Measurements from ENCODE around the gene HOATZ. TPM values are rescaled to one million over a fixed set of nuclear protein-coding genes. Genes with fewer than 3 reads are reported as not detected.

Gene HOATZ
- polyA plus RNA-seq (2011; rRNA removed) (0.24 and 0.31 TPM in 2 replicates), polyA minus RNA-seq (2011; rRNA and poly(A)+ RNA removed) (not detected in 2 replicates)

DNA sequence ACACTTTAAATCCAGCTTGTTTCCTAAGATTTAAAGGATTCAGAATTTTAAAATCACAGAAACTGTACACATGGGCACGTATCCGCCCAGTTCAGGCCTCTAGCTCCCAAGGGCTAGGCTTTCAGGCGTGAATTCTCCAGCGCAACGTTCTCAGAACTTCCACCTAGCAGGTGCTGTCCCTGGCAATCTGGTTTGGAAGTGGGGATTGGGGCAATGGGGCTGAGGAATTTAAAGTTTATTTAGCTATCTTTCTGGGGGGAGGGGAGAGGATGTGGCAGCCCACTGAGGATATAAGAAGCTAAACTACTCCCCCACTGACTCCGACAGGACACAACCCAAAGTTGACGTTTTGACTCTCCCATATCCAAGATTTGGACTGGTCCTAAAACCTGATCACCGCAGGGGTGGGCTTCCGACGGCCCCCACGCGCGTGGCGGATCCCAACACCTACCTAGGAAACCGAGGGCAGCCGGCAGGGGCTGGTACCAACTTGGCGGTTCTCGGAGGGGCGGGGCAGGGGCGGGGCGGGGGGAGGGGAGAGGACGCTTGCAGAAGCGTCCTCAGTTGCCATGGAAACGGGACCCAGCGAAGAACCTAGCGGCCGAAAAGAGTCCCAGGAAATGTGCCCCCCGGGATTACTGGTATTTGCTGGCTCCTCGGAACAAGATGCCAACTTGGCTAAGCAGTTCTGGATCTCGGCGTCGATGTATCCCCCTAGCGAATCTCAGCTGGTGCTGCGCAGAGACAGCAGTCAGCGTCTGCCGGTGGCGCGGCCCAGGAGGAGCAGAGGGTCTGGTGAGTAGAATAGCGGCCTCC is at the start of gene HOATZ:
HOATZ (plus strand) TSS at position 563 of the 816 bp plus-strand sequence; CDS start at position 570, 7 bp downstream.
- Histone ChIP-seq H3K27ac (ENCODE audit: low read depth, low read length) (no peak within 1 kb of the TSS), H3K4me3 (ENCODE audit: low read depth, low read length) (peak within 1 kb of the TSS; percentile 47), H3K9me3 (ENCODE audit: control insufficient read depth, insufficient read depth, low read length) (no peaks in the 10 kb centered on the region), H3K27me3 (ENCODE audit: control insufficient read depth, insufficient read depth, low read length) (no peaks in the 10 kb centered on the region)
- ChIA-PET CTCF (interaction anchor here (0.7 to 1.6 kb wide), 2 partner anchors 90 to 232 kb away, joined by 3 to 4 read pairs; no protein-coding TSS in a partner anchor), POLR2A (interaction anchor here (1.0 kb wide), 1 partner anchor 49 kb away, joined by 4 read pairs; no protein-coding TSS in a partner anchor)
- TF ChIP-seq, protein P1, sequence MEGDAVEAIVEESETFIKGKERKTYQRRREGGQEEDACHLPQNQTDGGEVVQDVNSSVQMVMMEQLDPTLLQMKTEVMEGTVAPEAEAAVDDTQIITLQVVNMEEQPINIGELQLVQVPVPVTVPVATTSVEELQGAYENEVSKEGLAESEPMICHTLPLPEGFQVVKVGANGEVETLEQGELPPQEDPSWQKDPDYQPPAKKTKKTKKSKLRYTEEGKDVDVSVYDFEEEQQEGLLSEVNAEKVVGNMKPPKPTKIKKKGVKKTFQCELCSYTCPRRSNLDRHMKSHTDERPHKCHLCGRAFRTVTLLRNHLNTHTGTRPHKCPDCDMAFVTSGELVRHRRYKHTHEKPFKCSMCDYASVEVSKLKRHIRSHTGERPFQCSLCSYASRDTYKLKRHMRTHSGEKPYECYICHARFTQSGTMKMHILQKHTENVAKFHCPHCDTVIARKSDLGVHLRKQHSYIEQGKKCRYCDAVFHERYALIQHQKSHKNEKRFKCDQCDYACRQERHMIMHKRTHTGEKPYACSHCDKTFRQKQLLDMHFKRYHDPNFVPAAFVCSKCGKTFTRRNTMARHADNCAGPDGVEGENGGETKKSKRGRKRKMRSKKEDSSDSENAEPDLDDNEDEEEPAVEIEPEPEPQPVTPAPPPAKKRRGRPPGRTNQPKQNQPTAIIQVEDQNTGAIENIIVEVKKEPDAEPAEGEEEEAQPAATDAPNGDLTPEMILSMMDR (IDR thresholded peaks at IDR 0.05; ENCODE audit: low read depth, low read length), result peak; percentile 38
- DNase-seq (ENCODE audit: low read depth, low spot score), result no peak

DNA sequence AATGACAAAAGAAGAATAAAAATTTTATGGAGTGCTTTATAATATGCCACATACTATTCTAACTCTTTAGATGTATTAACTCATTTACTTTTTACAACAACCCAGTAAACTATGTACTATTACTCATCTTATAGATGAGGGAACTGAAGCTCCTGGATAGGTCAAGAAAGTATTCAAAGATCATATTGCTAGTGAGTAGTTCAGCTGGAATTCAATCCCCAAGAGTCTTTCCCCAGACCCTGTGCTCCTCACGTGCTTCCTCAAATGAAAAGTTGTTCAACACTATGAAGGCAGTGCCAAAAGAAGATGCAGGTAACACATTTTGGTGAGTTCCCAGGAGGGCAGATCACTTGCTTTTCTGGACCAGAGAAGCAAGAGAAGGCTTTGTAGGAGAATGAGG is 49.2 kb upstream of the HOATZ start:
- H3K27me3 ChIP-seq (ENCODE audit: control insufficient read depth, insufficient read depth, low read length), result no peaks in the 10 kb centered on the region
- no peak overlapping the region for H3K27ac ChIP-seq (ENCODE audit: low read depth, low read length)
- TF ChIP-seq, protein P1 (IDR thresholded peaks at IDR 0.05; ENCODE audit: low read depth, low read length), result no peak
- no peak overlapping the region for H3K4me3 ChIP-seq (ENCODE audit: low read depth, low read length)
- POLR2A ChIA-PET, result interaction anchor here (0.9 kb wide), 1 partner anchor 49 kb away, joined by 4 read pairs; the partner anchor contains the start of gene HOATZ
- H3K9me3 ChIP-seq (ENCODE audit: control insufficient read depth, insufficient read depth, low read length), result no peaks in the 10 kb centered on the region; the same call in 1 of the 2 replicates
- DNase-seq (ENCODE audit: low read depth, low spot score), result no peak
- CTCF ChIA-PET, result interaction anchor here (0.6 to 1.8 kb wide), 5 partner anchors 11 to 702 kb away, joined by 3 to 5 read pairs (median 3); no protein-coding TSS in a partner anchor

DNA sequence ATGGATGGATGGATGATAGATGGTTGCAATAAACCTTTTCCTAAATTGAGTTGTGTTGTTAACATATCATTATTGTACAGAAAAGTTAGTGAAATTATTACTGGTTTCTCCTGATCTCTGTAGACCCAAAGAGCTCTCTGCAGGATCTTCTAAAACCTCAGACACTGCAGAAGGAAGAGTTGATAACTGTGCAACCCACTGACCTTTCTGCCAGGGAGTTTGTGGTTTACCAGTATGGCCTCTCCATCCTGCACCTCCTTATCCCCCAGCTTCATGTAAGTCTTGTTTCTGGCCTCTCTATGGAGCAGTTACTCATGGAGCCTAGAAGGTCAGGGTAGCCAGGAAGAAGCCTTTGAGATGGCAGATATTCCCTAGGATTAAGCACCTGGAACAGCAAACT is 48.0 kb upstream of the HOATZ start:
- Histone ChIP-seq H3K4me3 (ENCODE audit: low read depth, low read length) (no peak overlapping the region), H3K27me3 (ENCODE audit: control insufficient read depth, insufficient read depth, low read length) (no peaks in the 10 kb centered on the region), H3K9me3 (ENCODE audit: control insufficient read depth, insufficient read depth, low read length) (no peaks in the 10 kb centered on the region; the same call in 1 of the 2 replicates), H3K27ac (ENCODE audit: low read depth, low read length) (no peak overlapping the region)
- ChIA-PET POLR2A (no interaction called here), CTCF (interaction anchor here (1.4 kb wide), 1 partner anchor 12 kb away, joined by 3 read pairs; no protein-coding TSS in a partner anchor)
- no peak for DNase-seq (ENCODE audit: low read depth, low spot score)
- TF ChIP-seq, protein P1 (IDR thresholded peaks at IDR 0.05; ENCODE audit: low read depth, low read length), result no peak

DNA sequence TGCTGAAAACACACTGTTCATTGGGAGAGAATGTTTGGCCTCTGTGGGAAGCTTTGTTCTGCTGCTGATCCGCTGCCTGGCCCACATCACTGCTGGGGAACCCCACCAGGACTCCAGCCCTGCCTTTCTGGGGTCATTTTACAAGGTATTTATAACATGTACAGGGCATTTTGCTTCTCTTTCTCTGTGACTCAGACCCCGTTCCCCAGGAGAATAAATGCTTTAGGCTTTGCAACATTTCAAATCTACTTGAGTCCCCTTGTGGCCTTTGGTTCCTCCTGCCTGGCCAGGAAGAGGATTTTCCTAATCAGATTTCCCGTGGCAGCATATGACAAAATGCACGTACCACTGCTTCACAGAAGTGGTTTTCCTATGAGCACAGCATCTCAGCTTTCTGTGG is 45.4 kb upstream of the HOATZ start:
- no peak overlapping the region for H3K27ac ChIP-seq (ENCODE audit: low read depth, low read length)
- ChIA-PET POLR2A (interaction anchor here (0.6 kb wide), 1 partner anchor 96 kb away, joined by 5 read pairs; no protein-coding TSS in a partner anchor), CTCF (no interaction called here)
- no peaks in the 10 kb centered on the region for H3K27me3 ChIP-seq (ENCODE audit: control insufficient read depth, insufficient read depth, low read length)
- no peak for DNase-seq (ENCODE audit: low read depth, low spot score)
- no peak overlapping the region for H3K4me3 ChIP-seq (ENCODE audit: low read depth, low read length)
- H3K9me3 ChIP-seq (ENCODE audit: control insufficient read depth, insufficient read depth, low read length), result no peaks in the 10 kb centered on the region
- TF ChIP-seq, protein P1 (IDR thresholded peaks at IDR 0.05; ENCODE audit: low read depth, low read length), result no peak

DNA sequence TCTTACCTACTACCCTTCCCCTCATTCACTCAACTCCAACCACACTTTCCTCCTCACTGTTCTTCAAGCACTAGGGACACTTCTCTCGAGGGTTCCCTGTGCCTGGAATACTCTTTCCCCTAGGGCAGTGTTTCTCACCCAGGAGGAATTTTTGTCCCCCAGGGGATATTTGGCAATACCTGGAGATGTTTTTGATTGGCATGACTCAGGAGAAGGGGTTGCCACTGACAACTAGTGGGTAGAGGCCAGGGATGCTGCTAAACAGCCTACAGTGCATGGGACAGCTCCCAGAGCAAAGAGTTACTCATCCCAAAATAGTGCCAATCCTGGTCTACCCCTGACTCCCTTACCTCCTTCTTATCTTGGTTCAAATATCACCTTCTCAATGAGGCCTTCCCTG is 42.4 kb upstream of the HOATZ start:
- Histone ChIP-seq H3K27ac (ENCODE audit: low read depth, low read length) (no peak overlapping the region), H3K4me3 (ENCODE audit: low read depth, low read length) (no peak overlapping the region), H3K9me3 (ENCODE audit: control insufficient read depth, insufficient read depth, low read length) (no peaks in the 10 kb centered on the region), H3K27me3 (ENCODE audit: control insufficient read depth, insufficient read depth, low read length) (no peaks in the 10 kb centered on the region)
- TF ChIP-seq, protein P1 (IDR thresholded peaks at IDR 0.05; ENCODE audit: low read depth, low read length), result no peak
- DNase-seq (ENCODE audit: low read depth, low spot score), result no peak
- POLR2A ChIA-PET, result no interaction called here
- CTCF ChIA-PET, result no interaction called here
